HG03460 (cell line): ENCODE measurements around the gene DNAJC6.
"Not testable (repeated sequence)": the region's sequence is repeated elsewhere in the genome, so short reads cannot be mapped to it uniquely, and the experiment has no call there.

Source experiments
- ATAC-seq: cut with Tn5 transposase; IDR thresholded peaks from one replicate; pipeline ENCODE4 v1.9.1; 2021; ENCODE audit not compliant: unreplicated experiment

The DNAJC6 gene

GRCh38 chr1:65355031-65355712 lies 45.8 kb downstream of the DNAJC6 start:
- ATAC-seq = no peak

GRCh38 chr1:65357291-65357960 lies 48.1 kb downstream of the DNAJC6 start:
- ATAC-seq = no peak

GRCh38 chr1:65359888-65360287 lies 50.5 kb downstream of the DNAJC6 start:
- ATAC-seq = no peak

- ATAC-seq = no peak
Observed at GRCh38 chr1:65360648-65361047, 51.3 kb downstream of the DNAJC6 start.

GRCh38 chr1:65362545-65362944 lies 53.2 kb downstream of the DNAJC6 start:
- no peak for ATAC-seq

DNA sequence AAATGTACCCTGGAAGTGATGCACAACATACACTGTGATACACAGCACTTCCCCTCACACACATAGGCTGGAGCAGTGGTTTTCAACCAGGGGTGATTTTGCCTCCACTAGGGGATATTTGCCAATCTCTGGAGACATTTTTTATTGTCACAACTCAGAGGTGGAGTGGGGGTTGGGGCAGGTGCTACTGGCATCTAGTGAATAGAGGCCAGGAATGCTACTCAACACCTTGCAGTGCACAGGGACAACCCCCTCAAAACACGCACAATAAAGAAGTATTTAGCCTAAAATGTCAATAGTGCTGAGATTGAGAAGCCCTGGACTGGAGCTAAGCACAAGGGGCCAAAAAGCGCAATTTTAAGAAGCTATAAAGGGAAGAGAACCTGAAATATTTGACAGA lies 54.1 kb downstream of the DNAJC6 start:
- ATAC-seq = no peak

GRCh38 chr1:65368403-65368802 lies 59.1 kb downstream of the DNAJC6 start:
- no peak for ATAC-seq

GRCh38 chr1:65371544-65371943 lies 62.2 kb downstream of the DNAJC6 start:
- no peak for ATAC-seq

GRCh38 chr1:65372557-65372956 lies 63.2 kb downstream of the DNAJC6 start:
- no peak for ATAC-seq

DNA sequence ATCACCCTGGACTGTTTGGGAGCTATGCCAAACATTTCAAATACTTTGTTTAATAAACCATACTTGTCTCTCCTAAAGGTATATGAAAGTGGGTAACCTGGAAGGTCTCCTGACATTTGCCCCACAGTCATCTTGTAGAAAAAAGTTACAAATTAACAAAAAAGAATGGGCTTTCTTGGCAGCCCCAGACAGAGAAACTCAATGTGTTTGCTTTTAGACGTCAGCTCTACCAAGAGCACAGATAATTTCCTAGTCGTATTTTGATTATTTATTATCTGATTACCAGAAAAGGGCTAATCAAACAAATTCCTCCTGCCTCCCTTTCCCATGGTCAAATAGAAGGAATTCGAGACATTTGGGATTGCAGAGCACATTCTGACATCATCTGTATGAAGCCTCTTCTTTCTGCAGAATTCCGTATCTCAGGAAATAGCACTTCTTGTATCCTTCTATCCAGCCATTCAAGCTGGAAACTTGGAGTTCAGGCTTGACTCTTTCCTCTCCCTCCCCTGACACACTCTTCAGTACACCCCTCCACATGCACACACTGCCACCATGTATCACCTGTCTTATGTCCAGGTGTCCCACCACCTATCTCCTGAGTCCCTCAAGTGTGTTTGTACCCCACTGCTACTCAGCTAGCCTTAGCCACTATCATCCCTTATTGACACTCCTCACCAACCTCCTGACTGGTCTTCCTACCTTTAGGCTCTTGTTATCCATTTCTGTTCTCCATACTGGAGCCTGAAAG lies 68.3 kb downstream of the DNAJC6 start:
- ATAC-seq = no peak

DNA sequence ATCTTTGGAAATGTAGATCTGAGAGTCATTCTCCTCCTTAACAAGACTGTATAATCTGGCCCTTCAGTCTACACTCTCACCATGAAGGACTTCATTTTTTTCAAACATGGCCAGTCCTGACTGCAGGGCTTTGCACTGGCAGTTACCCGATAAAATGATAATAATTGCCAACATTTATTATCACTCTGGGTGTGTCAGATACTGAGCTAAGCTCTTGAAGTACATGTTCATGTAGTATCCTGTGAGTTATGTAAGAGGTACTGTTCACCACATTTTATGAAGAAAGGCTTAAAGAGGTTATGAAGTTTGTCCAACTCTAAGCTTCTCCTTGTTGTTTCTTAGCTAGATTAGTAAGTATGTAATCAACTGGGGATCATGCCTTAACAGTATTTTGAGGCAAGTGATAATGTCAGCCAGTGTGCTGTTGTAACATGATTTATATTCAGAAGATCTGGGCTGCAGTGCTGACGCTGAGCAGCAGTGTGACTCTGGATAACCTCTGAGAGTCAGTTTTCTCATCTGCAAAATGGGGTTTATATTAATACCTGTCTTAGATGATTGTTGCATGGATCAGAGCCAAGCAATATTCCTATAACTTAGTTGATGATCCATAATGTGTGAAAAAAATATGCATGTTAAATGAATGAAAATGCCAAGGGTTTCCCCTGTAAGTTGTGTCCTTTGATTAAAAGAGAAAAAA lies 69.1 kb downstream of the DNAJC6 start:
- no peak for ATAC-seq

- not testable (repeated sequence) for ATAC-seq
Observed at GRCh38 chr1:65384426-65384825, 75.1 kb downstream of the DNAJC6 start.

GRCh38 chr1:65386439-65386838 lies 77.1 kb downstream of the DNAJC6 start:
- no peak for ATAC-seq

DNA sequence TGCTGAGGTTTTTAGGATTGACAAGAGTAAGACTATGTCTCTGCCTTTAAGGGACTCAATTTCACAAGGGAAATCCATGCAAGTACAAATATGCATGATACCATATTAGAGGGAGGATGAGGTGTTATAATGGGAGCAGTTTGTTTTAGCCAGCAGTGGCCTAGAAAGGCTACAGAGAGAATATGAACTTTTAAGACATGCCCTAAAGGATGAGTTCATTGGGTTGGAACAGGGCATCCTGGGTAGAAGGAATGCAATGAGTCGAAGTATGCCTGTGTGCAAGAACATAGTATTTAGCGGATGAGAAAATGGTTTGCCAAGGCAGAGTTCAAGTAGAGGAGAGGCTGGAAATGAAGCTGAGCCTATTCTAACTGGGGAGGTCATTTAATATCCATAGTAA lies 78.5 kb downstream of the DNAJC6 start:
- no peak for ATAC-seq

- ATAC-seq = no peak
Observed at GRCh38 chr1:65388908-65389695, 79.8 kb downstream of the DNAJC6 start.

DNA sequence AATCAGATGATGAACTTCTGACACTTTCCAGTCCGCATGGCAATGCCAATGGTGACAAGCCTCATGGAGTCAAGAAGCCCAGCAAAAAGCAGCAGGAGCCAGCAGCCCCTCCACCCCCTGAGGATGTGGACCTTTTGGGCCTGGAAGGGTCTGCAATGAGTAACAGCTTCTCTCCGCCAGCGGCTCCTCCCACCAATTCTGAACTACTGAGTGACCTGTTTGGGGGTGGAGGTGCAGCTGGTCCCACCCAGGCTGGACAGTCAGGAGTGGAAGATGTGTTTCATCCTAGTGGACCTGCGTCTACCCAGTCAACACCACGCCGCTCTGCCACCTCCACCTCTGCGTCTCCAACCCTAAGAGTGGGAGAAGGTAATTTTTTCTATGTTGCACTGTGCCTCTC lies 83.2 kb downstream of the DNAJC6 start:
- ATAC-seq = no peak

DNA sequence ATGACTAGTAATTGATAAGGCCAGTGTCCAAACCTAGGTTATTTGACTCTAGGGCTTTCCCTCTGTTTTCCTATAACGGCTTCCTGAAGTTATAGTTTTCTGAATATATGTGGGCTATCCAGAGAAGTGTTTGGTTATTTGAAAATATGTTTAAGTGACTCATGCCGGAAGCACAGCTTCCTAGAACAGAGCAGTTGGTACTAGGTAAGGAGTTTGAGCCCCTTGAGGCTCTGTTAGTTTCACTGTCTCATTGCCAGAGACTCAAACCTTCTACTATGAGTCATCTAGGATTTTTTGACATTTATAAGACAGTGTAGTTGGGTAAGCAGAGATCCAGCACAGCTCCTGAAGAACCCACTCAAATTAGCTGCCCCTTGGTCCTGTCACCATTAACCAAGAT lies 84.0 kb downstream of the DNAJC6 start:
- ATAC-seq = peak; percentile 81

DNA sequence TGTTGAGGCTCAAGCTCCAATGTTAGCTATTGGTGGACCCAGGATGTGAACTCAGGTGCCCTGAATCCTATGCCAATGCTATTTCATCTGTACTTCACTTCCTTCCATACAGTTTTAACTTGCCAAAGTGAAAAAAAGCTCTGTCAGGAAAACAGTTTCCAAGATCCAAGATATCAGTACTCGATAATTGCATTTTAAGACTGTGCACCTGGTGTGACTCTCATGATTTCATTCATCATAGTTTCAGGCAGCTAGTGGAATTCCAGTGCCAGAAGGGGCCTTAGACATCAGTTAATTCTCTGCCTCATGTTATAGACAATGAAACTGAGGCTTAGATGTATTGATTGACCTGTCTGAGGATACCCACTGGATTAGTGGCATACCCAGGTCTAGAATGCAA lies 84.6 kb downstream of the DNAJC6 start:
- ATAC-seq = no peak

GRCh38 chr1:65395887-65396612 lies 86.7 kb downstream of the DNAJC6 start:
- ATAC-seq = no peak

GRCh38 chr1:65398083-65398482 lies 88.7 kb downstream of the DNAJC6 start:
- no peak for ATAC-seq
